Measurements from ENCODE around the gene RTKN. TPM values are rescaled to one million over a fixed set of nuclear protein-coding genes. Genes with fewer than 3 reads are reported as not detected.

Gene RTKN
- total RNA-seq, 1 donor from 2014 or later: 88.4 TPM

DNA sequence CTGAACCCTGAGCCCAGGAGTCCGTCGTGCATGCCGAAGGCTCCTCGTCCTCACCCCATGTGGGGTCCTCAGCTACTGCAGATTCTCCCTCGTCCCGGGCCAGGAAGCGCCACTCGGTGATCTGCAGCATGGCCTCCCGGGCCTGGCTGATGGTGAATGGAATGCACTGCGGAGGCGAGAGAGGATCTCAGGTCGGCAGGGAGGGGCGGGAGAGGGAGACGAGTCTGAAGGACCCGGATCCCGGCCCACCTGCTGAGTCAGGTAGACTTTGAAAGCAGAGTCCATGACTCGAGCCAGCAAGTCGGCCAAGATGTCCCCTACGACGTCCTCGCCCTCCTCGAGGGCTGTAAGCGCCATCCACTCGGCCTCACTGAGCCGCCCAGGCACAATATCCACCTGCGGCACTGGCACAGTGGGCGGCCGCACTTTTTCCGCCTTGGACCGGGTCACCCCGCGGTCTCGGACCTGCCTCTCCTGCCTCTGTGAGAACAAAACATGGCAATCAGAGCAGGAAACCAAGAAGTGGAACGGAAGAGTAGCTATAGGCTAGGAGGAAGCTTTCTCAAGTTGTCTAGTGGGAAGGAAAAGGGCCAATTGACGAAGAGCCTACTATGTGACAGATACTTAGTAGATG is 25.9 kb downstream of the RTKN start:
- TF ChIP-seq, protein P1, sequence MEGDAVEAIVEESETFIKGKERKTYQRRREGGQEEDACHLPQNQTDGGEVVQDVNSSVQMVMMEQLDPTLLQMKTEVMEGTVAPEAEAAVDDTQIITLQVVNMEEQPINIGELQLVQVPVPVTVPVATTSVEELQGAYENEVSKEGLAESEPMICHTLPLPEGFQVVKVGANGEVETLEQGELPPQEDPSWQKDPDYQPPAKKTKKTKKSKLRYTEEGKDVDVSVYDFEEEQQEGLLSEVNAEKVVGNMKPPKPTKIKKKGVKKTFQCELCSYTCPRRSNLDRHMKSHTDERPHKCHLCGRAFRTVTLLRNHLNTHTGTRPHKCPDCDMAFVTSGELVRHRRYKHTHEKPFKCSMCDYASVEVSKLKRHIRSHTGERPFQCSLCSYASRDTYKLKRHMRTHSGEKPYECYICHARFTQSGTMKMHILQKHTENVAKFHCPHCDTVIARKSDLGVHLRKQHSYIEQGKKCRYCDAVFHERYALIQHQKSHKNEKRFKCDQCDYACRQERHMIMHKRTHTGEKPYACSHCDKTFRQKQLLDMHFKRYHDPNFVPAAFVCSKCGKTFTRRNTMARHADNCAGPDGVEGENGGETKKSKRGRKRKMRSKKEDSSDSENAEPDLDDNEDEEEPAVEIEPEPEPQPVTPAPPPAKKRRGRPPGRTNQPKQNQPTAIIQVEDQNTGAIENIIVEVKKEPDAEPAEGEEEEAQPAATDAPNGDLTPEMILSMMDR (IDR thresholded peaks at IDR 0.05; ENCODE audit: insufficient read depth, low read length, poor library complexity, severe bottlenecking): no peak
- Histone ChIP-seq H3K4me3 (ENCODE audit: low read depth, low read length) (peak overlapping the region; percentile 36), H3K27me3 (ENCODE audit: control insufficient read depth, insufficient read depth, low read length) (no peaks in the 10 kb centered on the region)

DNA sequence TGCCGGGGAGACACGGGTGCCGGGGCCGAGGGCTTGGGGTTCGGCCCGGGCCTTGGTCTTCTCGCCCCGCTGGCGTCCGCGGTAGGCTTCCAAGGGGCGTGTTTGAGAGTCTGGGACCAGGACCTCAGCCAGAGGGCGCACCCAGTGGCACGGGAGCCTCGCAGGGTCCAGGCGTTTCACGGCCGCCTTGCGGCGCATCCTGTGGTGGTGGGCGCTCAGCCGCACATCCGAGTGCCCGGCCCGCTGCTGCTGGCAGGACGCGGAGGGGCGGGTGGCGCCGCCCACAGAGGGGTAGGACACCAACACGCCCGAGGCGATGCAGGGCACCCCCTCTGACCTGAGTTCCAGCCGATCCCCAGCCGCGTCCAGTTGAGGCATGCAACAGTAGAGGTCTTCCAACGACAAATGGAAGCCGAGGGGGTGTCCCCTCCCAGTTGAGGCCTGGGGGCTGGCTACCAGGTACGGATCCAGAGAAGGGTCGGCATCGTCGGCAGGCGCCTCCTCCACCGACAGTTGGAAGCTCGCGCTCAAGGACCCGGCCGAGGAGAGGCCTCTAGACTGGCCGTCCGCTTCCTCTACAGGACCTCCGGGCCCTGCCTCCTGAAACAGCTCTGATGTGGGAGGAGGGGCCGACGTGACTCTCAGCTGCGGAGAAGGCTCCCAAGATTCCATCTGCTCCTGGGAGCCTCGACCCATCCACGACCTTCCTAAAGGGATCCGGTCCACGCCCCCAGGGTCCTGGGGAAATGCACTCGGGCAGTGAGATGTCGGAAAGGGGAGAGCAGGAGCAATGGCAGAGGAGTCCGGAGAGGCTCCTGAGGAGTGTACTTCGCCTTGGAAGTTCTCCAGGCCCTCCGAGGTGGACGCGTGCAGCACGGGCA is 26.6 kb downstream of the RTKN start:
- TF ChIP-seq, protein P1 (IDR thresholded peaks at IDR 0.05; ENCODE audit: insufficient read depth, low read length, poor library complexity, severe bottlenecking): peak; percentile 44
- H3K36me3 ChIP-seq (ENCODE audit: control insufficient read depth, insufficient read depth, low read length): no peaks in the 10 kb centered on the region
- no peak for DNase-seq (ENCODE audit: low read depth)
- H3K4me3 ChIP-seq (ENCODE audit: low read depth, low read length): peak overlapping the region; percentile 36
- no peaks in the 10 kb centered on the region for H3K27me3 ChIP-seq (ENCODE audit: control insufficient read depth, insufficient read depth, low read length)

More for the DNA sequence above, 25.9 kb downstream of the RTKN start:
- DNase-seq (ENCODE audit: low read depth): no peak
- H3K36me3 ChIP-seq (ENCODE audit: control insufficient read depth, insufficient read depth, low read length): no peaks in the 10 kb centered on the region

DNA sequence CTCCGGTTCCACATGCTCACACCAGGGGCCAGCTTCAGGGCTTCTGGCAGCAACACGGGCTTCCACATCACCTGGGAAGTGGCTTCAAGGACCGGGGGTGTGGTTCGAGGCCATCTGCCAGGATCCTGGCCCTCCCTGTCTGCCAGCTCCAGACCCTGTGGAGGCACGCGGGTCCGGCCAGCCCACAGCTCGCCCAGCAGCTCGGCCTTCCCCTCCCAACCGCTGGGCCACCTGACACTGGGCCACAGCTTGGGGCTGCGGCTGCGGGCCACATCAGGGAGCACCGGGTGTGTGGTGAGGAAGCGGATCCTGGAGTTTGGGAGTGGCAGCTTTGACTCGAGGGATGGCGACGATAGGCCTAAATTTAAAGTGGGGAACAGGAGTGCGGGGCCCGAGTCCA is 27.3 kb downstream of the RTKN start:
- Histone ChIP-seq H3K27me3 (ENCODE audit: control insufficient read depth, insufficient read depth, low read length) (no peaks in the 10 kb centered on the region), H3K36me3 (ENCODE audit: control insufficient read depth, insufficient read depth, low read length) (no peaks in the 10 kb centered on the region), H3K4me3 (ENCODE audit: low read depth, low read length) (peak overlapping the region; percentile 36)
- no peak for DNase-seq (ENCODE audit: low read depth)
- TF ChIP-seq, protein P1 (IDR thresholded peaks at IDR 0.05; ENCODE audit: insufficient read depth, low read length, poor library complexity, severe bottlenecking): no peak

DNA sequence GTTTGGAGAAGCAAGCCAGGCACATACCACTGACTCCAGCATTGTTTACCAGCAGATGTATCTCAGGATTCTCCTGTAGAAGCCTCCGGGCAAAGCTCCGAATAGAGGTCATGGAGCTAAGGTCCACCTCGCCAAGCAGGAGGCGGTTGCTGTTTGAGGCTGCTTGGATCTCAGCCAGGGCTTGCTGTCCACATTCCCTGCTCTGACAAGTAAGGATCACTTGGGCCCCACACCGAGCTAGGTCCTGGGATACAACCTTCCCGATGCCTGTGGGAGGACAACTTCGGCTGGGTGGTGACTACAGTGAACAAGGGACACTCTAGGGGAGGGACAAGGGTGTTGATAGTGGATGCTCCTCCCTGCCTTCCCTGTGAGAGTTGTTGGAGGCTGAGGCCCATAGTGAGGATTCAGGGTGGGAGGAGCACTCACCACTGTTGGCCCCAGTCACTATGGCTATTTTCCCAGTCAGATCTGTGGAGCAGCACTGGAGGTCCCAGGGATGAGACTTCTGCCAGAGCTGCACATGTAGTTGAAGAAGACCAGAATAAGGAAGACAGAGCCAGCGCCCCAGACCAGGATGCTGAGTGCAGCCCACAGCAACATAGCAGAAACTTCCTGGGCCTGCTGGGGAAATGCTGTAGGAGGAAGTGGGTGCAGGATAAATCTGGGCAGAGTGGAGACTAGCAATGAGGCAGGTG is 28.6 kb downstream of the RTKN start:
- TF ChIP-seq, protein P1 (IDR thresholded peaks at IDR 0.05; ENCODE audit: insufficient read depth, low read length, poor library complexity, severe bottlenecking): no peak
- no peaks in the 10 kb centered on the region for H3K27me3 ChIP-seq (ENCODE audit: control insufficient read depth, insufficient read depth, low read length)
- H3K4me3 ChIP-seq (ENCODE audit: low read depth, low read length): no peak overlapping the region
- DNase-seq (ENCODE audit: low read depth): no peak
- H3K36me3 ChIP-seq (ENCODE audit: control insufficient read depth, insufficient read depth, low read length): no peaks in the 10 kb centered on the region

DNA sequence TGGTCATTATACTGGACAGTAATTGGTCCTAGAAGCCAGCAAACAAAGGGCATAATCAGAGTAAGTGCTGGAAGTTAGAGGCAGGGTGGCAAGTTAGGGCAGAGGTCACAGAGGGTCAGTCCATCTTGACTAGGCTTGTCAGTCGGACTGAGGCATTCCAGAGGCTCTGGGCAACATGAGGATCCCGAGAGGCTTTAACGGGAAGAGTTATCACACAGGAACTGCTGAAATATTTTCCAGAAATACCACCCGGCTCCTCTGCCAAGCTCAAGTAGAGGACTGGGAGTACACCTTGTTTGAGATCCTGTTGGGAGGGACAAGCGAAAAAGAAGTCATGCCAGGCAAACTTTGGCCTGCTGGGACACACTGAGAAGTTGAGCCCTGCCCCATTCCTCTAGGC is 34.1 kb downstream of the RTKN start:
- no peak for DNase-seq (ENCODE audit: low read depth)
- Histone ChIP-seq H3K4me3 (ENCODE audit: low read depth, low read length) (no peak overlapping the region), H3K27me3 (ENCODE audit: control insufficient read depth, insufficient read depth, low read length) (no peaks in the 10 kb centered on the region), H3K36me3 (ENCODE audit: control insufficient read depth, insufficient read depth, low read length) (no peaks in the 10 kb centered on the region)
- TF ChIP-seq, protein P1 (IDR thresholded peaks at IDR 0.05; ENCODE audit: insufficient read depth, low read length, poor library complexity, severe bottlenecking): no peak
